Lower leg skin (tissue), 3 donors: ENCODE results near the gene HUNK.

ENCODE experiments used
- POLR2A ChIP-seq, 2 donors: fragments of 450-650 bp; IDR thresholded peaks; one replicate each; pipeline ENCODE4 v1.6.1; 2016 to 2017; ENCODE audit warnings: antibody characterized with exemption in 2 of 2, mild to moderate bottlenecking in 1 of 2, moderate library complexity in 1 of 2
- TF ChIP-seq, protein P1 (sequence below), 3 donors: fragments of 450-650 bp; IDR thresholded peaks; one replicate each; pipeline ENCODE4 v1.5.1; 2016; ENCODE audit warnings: antibody characterized with exemption in 3 of 3, mild to moderate bottlenecking in 3 of 3, moderate library complexity in 2 of 3

DNA sequence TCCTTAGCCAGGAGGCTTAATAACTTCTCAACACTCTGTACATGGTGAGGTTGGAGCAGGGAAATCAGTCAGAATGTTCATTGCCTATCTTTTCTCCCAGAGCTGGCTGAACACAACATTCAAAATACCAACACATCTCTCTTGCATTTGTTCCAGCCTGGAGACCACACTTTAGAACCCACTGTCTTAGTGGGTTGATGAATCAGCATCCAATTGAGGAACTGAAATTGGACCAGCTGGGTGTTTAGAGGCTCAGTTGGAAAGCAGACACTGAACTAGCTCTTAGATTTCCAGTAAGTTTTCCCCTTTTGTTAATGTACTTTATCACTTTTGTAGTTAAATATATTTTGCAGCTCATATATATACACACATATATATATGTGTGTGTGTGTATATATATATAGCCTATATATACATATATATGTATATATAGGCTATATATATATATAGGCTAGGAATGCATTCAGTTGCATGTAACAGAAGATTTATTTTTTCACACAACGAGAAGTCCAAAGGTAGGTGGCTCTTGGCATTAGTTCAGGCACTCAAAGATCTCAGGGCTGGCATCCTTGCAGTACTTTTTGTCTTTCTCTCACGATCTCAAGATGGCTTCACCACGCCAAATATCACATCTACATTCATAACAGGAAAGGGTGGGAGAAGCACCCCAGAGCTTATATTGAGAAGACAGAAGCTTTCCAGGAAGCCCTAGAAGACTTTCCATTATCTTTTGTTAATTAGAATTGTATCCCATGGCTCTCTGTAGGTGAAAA lies 35.0 kb upstream of the HUNK start:
- TF ChIP-seq, protein P1, sequence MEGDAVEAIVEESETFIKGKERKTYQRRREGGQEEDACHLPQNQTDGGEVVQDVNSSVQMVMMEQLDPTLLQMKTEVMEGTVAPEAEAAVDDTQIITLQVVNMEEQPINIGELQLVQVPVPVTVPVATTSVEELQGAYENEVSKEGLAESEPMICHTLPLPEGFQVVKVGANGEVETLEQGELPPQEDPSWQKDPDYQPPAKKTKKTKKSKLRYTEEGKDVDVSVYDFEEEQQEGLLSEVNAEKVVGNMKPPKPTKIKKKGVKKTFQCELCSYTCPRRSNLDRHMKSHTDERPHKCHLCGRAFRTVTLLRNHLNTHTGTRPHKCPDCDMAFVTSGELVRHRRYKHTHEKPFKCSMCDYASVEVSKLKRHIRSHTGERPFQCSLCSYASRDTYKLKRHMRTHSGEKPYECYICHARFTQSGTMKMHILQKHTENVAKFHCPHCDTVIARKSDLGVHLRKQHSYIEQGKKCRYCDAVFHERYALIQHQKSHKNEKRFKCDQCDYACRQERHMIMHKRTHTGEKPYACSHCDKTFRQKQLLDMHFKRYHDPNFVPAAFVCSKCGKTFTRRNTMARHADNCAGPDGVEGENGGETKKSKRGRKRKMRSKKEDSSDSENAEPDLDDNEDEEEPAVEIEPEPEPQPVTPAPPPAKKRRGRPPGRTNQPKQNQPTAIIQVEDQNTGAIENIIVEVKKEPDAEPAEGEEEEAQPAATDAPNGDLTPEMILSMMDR (IDR thresholded peaks at IDR 0.05): no peak
- TF ChIP-seq POLR2A (IDR thresholded peaks at IDR 0.05): no peak
